HL-60 (cell line): ENCODE results near the gene LIN54.

Experiments used
- GABPA ChIP-seq: IDR thresholded peaks from 2 replicates; pipeline ENCODE4 v1.6.1; 2012; ENCODE audit warnings: low read depth
- POLR2AphosphoS5 ChIP-seq: IDR thresholded peaks from 2 replicates; pipeline ENCODE4 v1.6.1; 2012; ENCODE audit warnings: low read depth
- SPI1 ChIP-seq: IDR thresholded peaks from 2 replicates; pipeline ENCODE4 v1.6.1; 2012; ENCODE audit warnings: low read depth, mild to moderate bottlenecking, borderline replicate concordance
- TF ChIP-seq, protein P1 (sequence below): IDR thresholded peaks from one replicate; pipeline ENCODE4 v1.5.1; 2011; ENCODE audit warnings: low read length, control low read depth, inconsistent platforms; ENCODE audit not compliant: insufficient read depth
- TF ChIP-seq, protein P2 (sequence below): IDR thresholded peaks from 2 replicates; pipeline ENCODE4 v1.6.1; 2012; ENCODE audit warnings: low read depth; ENCODE audit not compliant: insufficient replicate concordance

GRCh38 chr4:82988323-82988832 is 22.2 kb downstream of the LIN54 start:
- TF ChIP-seq, protein P1, sequence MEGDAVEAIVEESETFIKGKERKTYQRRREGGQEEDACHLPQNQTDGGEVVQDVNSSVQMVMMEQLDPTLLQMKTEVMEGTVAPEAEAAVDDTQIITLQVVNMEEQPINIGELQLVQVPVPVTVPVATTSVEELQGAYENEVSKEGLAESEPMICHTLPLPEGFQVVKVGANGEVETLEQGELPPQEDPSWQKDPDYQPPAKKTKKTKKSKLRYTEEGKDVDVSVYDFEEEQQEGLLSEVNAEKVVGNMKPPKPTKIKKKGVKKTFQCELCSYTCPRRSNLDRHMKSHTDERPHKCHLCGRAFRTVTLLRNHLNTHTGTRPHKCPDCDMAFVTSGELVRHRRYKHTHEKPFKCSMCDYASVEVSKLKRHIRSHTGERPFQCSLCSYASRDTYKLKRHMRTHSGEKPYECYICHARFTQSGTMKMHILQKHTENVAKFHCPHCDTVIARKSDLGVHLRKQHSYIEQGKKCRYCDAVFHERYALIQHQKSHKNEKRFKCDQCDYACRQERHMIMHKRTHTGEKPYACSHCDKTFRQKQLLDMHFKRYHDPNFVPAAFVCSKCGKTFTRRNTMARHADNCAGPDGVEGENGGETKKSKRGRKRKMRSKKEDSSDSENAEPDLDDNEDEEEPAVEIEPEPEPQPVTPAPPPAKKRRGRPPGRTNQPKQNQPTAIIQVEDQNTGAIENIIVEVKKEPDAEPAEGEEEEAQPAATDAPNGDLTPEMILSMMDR, result no peak
- TF ChIP-seq POLR2AphosphoS5 (no peak), SPI1 (no peak), GABPA (no peak)
- TF ChIP-seq, protein P2, sequence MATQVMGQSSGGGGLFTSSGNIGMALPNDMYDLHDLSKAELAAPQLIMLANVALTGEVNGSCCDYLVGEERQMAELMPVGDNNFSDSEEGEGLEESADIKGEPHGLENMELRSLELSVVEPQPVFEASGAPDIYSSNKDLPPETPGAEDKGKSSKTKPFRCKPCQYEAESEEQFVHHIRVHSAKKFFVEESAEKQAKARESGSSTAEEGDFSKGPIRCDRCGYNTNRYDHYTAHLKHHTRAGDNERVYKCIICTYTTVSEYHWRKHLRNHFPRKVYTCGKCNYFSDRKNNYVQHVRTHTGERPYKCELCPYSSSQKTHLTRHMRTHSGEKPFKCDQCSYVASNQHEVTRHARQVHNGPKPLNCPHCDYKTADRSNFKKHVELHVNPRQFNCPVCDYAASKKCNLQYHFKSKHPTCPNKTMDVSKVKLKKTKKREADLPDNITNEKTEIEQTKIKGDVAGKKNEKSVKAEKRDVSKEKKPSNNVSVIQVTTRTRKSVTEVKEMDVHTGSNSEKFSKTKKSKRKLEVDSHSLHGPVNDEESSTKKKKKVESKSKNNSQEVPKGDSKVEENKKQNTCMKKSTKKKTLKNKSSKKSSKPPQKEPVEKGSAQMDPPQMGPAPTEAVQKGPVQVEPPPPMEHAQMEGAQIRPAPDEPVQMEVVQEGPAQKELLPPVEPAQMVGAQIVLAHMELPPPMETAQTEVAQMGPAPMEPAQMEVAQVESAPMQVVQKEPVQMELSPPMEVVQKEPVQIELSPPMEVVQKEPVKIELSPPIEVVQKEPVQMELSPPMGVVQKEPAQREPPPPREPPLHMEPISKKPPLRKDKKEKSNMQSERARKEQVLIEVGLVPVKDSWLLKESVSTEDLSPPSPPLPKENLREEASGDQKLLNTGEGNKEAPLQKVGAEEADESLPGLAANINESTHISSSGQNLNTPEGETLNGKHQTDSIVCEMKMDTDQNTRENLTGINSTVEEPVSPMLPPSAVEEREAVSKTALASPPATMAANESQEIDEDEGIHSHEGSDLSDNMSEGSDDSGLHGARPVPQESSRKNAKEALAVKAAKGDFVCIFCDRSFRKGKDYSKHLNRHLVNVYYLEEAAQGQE, result no peak
